Astrocyte of the spinal cord (primary cell): ENCODE data around the gene SMAD2.

ENCODE experiments used
- DNase-seq: peaks from one replicate; pipeline ENCODE4 v3.0.0; 2011; ENCODE audit warnings: low read depth, low spot score
- H3K4me3 ChIP-seq: 2 replicates; pipeline ENCODE4 v1.5.1; 2011; ENCODE audit warnings: low read depth, mild to moderate bottlenecking, low read length, moderate library complexity
- in situ Hi-C: cut with HindIII; loops from 2 replicates; pipeline ENCODE4 v1.10.0; 2017; ENCODE audit warnings: low sequenced_read_pairs
- TF ChIP-seq, protein P1 (sequence below): IDR thresholded peaks from 2 replicates; pipeline ENCODE4 v1.5.1; 2012; ENCODE audit warnings: low read depth, mild to moderate bottlenecking, low read length, inconsistent platforms

The SMAD2 gene

DNA sequence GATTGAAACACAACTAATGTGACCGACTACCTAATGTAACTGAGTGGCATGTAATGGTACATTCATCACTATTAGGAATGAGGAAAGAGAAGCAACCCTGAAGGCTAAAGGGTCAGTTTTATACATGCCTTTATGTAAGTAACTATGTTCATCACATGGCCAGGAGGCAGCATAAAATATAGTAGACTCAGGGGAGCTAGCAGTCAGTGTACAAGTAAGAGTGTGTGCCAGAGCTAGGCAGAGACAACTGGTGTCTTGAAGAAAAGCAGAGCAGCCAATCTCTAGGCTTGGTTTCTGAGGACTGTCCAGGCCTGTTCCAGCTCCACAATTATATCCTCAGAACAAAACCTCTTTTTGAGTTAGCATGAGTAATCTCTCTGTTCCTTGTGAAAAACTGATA lies 18.1 kb downstream of the SMAD2 start:
- no peak for DNase-seq
- no peak overlapping the region for H3K4me3 ChIP-seq
- TF ChIP-seq, protein P1, sequence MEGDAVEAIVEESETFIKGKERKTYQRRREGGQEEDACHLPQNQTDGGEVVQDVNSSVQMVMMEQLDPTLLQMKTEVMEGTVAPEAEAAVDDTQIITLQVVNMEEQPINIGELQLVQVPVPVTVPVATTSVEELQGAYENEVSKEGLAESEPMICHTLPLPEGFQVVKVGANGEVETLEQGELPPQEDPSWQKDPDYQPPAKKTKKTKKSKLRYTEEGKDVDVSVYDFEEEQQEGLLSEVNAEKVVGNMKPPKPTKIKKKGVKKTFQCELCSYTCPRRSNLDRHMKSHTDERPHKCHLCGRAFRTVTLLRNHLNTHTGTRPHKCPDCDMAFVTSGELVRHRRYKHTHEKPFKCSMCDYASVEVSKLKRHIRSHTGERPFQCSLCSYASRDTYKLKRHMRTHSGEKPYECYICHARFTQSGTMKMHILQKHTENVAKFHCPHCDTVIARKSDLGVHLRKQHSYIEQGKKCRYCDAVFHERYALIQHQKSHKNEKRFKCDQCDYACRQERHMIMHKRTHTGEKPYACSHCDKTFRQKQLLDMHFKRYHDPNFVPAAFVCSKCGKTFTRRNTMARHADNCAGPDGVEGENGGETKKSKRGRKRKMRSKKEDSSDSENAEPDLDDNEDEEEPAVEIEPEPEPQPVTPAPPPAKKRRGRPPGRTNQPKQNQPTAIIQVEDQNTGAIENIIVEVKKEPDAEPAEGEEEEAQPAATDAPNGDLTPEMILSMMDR = no peak
- in situ Hi-C loops = no loop called here

DNA sequence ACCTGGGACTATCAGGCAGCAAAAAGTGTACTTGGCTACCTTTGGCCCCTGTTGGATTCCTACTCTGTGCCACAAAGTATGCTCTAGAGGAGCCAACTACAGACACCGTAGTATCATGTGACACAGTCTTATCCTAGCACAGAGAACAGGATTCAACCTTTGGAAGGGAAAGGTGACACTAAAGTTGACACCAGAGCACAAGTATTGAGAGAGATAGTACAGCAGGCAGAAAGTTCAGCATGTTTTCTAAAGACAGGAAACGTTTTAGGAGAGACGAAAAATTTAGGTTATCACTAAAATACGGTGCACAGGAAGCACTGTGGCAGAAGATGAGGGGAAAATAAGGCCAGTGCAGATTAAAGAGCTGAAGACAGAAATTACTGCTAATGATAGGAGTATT lies 18.6 kb downstream of the SMAD2 start:
- TF ChIP-seq, protein P1 = no peak
- no peak overlapping the region for H3K4me3 ChIP-seq
- in situ Hi-C loops = no loop called here
- no peak for DNase-seq

DNA sequence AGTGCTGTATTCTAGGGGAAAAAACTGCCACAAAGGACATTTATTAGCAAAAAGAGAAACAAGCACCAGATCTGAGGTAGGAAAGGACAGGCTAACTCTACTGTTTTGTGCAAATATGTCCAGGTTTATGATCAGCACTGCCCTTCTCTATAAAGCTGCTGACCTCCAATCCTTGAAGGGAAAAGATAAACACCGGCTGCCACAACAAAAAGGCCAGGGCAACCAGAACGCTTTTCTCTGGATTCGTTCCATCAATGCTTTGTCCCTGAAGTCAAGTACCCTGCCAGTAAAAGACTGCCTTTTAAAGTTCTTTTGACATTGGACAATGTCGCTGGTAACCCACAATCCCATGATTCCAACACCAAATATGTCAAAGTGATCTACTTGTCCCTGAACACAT lies 21.0 kb downstream of the SMAD2 start:
- H3K4me3 ChIP-seq = no peak overlapping the region
- TF ChIP-seq, protein P1 = no peak
- in situ Hi-C loops = no loop called here
- DNase-seq = no peak

DNA sequence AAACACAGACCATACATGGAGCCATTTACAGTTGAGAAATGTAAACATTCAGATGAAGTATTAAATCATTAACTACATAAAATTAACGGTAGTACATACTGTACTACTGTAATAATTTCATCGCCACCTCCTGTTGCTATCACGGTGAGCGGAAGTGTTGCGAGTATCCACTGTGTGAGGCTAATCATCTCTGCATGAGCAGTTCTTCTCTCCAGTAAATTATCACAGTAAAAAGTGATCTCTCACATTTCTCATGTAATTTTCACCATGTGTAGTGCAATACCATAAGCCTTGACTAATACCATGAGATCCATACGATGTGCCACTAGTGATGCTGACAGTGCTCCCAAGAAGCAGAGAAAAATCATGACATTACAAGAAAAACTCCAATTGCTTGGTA lies 21.9 kb downstream of the SMAD2 start:
- no peak for DNase-seq
- in situ Hi-C loops = no loop called here
- TF ChIP-seq, protein P1 = no peak

DNA sequence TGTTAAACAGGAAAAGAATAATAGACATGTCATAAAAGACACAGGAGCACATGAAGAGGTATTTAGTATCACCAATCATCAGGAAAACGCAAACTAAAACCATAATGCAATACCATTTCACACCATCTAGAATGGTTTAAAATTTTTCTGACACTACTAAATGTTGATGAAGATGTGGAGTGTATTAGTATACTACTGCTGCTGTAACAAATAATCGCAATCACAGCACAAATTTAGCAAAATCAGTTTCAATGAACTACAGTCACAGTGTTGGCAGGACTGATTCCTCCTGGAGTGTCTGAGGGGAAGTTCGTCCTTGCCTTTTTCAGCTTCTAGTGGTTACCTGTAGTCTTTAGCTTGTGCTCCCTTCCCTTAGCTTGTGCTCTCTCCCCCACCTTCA lies 24.1 kb downstream of the SMAD2 start:
- no peak overlapping the region for H3K4me3 ChIP-seq
- no peak for DNase-seq
- TF ChIP-seq, protein P1 = no peak
- in situ Hi-C loops = no loop called here

More for the DNA sequence above, 21.9 kb downstream of the SMAD2 start:
- no peak overlapping the region for H3K4me3 ChIP-seq

DNA sequence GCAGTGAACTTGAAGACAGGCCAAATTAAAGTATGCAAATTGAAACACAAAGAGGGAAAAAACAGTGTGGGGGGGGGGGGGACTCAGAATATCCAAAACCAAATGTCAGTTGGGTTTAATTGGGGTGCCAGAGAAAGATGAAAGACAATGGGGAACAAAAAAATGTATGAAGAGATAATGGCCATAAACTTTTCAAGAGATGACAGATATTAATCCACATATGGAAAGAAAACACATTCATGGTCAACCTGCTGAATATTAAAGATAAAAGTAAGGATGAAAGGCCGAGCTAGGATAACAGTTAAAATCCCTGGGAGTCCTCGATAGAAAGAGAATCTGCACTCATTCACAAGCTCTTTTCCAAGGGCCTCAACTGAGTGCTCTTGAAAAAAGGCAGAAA lies 26.6 kb downstream of the SMAD2 start:
- in situ Hi-C loops = no loop called here
- TF ChIP-seq, protein P1 = no peak
- no peak for DNase-seq
- no peak overlapping the region for H3K4me3 ChIP-seq
